Measurements from ENCODE around the gene SLC38A1.

Gene SLC38A1

DNA sequence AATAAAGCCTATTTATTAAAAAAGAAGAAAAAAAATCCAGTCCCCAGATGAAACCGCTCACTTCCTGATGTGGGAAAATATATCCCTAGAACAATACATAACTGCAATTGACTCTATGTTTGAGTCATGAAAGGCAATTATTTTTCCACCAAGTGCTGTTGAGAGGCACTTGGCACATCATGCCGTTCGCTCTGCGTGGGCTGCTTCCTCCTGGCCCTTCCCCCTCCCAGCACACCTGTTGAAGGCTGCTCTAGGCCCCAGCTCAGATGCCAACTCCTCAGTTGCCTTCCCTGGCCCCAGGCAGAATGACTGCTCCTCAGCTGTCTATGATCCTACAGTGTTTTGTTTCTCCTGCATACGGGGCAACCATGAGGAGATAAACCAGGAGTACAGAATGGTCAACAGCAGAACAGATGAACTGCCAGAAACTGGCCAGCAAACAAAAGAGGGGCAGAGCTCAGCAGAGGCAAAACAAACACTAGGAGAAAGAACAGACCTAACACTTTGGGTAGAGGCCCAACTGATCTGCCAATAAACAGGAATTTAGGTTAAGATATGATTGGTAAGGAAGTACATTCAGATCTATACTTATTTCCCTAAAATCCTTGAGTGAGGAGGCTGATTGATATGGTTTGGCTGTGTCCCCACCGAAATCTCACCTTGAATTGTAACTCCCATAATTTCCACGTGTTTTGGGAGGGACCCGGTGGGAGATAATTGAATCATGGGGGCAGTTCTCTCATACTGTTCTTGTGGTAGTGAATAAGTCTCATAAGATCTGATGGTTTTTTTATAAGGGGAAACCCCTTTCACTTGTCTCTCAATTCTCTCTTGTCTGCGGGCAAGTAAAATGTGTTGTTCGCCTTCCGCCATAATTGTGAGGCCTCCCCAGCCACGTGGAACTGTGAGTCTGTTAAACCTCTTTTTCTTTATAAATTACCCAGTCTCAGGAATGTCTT is 58.6 kb downstream of the SLC38A1 start:
- TF ChIP-seq, protein P1, sequence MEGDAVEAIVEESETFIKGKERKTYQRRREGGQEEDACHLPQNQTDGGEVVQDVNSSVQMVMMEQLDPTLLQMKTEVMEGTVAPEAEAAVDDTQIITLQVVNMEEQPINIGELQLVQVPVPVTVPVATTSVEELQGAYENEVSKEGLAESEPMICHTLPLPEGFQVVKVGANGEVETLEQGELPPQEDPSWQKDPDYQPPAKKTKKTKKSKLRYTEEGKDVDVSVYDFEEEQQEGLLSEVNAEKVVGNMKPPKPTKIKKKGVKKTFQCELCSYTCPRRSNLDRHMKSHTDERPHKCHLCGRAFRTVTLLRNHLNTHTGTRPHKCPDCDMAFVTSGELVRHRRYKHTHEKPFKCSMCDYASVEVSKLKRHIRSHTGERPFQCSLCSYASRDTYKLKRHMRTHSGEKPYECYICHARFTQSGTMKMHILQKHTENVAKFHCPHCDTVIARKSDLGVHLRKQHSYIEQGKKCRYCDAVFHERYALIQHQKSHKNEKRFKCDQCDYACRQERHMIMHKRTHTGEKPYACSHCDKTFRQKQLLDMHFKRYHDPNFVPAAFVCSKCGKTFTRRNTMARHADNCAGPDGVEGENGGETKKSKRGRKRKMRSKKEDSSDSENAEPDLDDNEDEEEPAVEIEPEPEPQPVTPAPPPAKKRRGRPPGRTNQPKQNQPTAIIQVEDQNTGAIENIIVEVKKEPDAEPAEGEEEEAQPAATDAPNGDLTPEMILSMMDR (IDR thresholded peaks at IDR 0.05; ENCODE audit: extremely low read depth, missing control alignments): no peak
- DNase-seq (ENCODE audit: low spot score): no peak

GRCh38 chr12:46209170-46209569 is 59.7 kb downstream of the SLC38A1 start:
- TF ChIP-seq, protein P1 (IDR thresholded peaks at IDR 0.05; ENCODE audit: extremely low read depth, missing control alignments): no peak
- no peak for DNase-seq (ENCODE audit: low spot score)

DNA sequence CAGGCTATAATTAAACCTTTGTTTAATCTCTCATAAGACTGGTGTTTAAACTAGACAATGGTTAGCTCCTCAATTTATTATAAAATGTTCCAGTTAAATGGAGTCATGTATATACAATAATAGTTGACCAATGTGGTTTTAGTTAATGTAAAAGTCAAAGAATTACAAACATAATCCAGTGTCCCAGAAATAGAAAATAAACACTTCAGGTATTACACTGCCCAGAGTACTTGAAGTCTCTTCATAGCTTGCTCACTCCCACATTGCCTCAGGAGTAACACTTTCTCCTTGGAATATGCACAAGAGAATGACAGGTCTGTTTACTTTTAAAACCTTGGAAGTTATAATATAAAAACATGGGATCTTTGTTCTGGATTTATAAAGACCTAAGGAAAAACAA is 60.5 kb downstream of the SLC38A1 start:
- DNase-seq (ENCODE audit: low spot score): no peak
- TF ChIP-seq, protein P1 (IDR thresholded peaks at IDR 0.05; ENCODE audit: extremely low read depth, missing control alignments): no peak

DNA sequence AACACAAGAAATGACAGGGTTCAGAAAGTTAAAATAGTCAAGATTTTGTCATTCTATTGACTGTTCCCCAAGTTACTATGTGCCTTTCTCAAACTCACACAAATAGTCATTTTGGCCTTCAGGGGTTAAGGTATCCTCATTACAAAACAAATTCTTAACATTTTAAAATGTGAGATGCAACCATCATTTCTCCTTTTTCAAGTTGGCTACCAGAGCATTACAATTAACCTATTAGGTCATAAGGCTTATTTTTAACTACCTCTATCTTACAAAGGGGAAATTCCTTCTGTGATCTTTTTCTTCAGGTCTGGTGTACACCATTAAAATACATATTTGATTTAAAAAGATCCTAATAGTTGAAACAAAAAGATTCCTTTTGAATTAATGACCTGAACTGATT is 61.2 kb downstream of the SLC38A1 start:
- peak; percentile 17 for DNase-seq (ENCODE audit: low spot score)

DNA sequence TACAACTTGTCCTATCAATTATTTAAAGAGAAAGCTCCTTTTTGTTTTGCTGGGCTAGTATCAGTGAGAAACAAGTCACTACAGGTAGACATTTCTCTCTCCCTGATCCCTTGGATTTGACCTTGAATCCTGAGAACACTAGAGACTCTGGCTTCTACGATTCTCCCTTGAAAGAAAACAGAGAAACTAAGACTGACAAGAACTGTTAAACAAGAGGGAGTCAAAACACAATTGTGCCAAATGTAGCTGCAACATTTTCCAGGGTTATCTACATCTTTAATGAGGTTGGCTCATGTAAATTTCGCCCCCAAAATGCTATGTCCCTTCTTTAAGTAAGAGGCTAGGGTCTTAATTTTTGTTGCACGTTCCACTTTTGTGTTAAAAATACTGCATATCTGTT is 62.4 kb downstream of the SLC38A1 start:
- TF ChIP-seq, protein P1 (IDR thresholded peaks at IDR 0.05; ENCODE audit: extremely low read depth, missing control alignments): no peak
- no peak for DNase-seq (ENCODE audit: low spot score)

More for the DNA sequence above, 61.2 kb downstream of the SLC38A1 start:
- TF ChIP-seq, protein P1 (IDR thresholded peaks at IDR 0.05; ENCODE audit: extremely low read depth, missing control alignments): no peak

DNA sequence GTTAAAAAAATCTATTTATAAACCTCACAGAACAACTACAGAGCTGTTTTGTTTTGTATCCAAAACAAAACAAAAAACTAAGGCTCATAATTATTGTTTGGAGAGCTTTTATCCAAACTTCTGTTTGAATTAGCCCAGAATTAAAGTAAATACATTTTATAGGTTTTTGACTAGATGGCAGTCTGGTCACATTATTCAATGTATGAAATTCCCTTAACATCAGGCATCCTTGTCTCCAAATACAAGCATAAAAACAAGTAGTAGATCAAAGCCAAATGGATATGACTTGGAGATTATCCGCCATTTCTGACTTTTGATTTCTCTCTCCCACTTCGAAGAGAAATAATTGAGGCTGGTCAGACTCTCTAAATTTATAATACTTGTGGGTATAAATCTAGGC is 63.5 kb downstream of the SLC38A1 start:
- TF ChIP-seq, protein P1 (IDR thresholded peaks at IDR 0.05; ENCODE audit: extremely low read depth, missing control alignments): no peak
- no peak for DNase-seq (ENCODE audit: low spot score)

DNA sequence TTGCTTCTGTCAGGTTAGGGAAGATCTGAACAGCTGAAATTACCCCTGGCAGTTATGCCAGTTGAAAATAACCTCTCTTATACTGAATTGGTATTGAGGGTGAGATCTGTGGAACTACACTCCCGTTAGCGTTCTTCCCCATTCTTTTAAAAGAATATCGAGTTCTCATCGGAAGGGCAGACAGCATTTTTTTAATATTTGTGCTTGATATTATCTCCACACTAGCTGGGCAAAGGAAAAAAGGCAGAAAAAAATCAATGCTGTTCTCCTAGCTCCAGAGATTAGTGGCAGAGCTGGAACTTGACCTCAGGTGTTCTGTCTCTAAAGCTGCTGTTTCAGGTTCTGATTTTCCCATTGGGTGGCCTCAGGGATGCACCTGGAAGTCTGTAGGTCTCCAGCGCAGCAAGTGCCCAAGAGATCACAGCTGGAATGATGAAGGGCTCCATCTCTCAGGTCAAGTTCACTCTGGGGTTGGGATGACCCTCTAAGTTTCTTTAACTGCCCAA is 67.5 kb downstream of the SLC38A1 start:
- DNase-seq (ENCODE audit: low spot score): no peak
- TF ChIP-seq, protein P1 (IDR thresholded peaks at IDR 0.05; ENCODE audit: extremely low read depth, missing control alignments): no peak
